GM18870 (cell line): Measurements from ENCODE around the gene PDE8B.

ENCODE experiments used
- ATAC-seq: cut with Tn5 transposase; IDR thresholded peaks from one replicate; pipeline ENCODE4 v1.9.1; 2021; ENCODE audit warnings: moderate library complexity; ENCODE audit not compliant: unreplicated experiment

The PDE8B gene

GRCh38 chr5:77282337-77283027 lies 72.0 kb downstream of the PDE8B start:
- ATAC-seq: no peak

- no peak for ATAC-seq
Observed at GRCh38 chr5:77285251-77285841, 74.9 kb downstream of the PDE8B start.

- no peak for ATAC-seq
Observed at GRCh38 chr5:77292026-77292757, 81.7 kb downstream of the PDE8B start.

GRCh38 chr5:77294185-77294584 lies 83.7 kb downstream of the PDE8B start:
- no peak for ATAC-seq

GRCh38 chr5:77295863-77296378 lies 85.4 kb downstream of the PDE8B start:
- no peak for ATAC-seq

GRCh38 chr5:77298146-77298545 lies 87.7 kb downstream of the PDE8B start:
- no peak for ATAC-seq

- no peak for ATAC-seq
Observed at GRCh38 chr5:77300451-77300850, 90.0 kb downstream of the PDE8B start.

- no peak for ATAC-seq
Observed at GRCh38 chr5:77301447-77301883, 91.0 kb downstream of the PDE8B start.

- ATAC-seq: no peak
Observed at GRCh38 chr5:77302247-77302646, 91.8 kb downstream of the PDE8B start.

GRCh38 chr5:77302653-77303052 lies 92.2 kb downstream of the PDE8B start:
- no peak for ATAC-seq

- ATAC-seq: no peak
Observed at GRCh38 chr5:77304388-77304787, 93.9 kb downstream of the PDE8B start.

- no peak for ATAC-seq
Observed at GRCh38 chr5:77305222-77305846, 94.9 kb downstream of the PDE8B start.

- no peak for ATAC-seq
Observed at GRCh38 chr5:77305956-77306355, 95.5 kb downstream of the PDE8B start.

- ATAC-seq: no peak
Observed at GRCh38 chr5:77306531-77306930, 96.1 kb downstream of the PDE8B start.

GRCh38 chr5:77308154-77308960 lies 97.9 kb downstream of the PDE8B start:
- ATAC-seq: no peak

- ATAC-seq: no peak
Observed at GRCh38 chr5:77309140-77309539, 98.7 kb downstream of the PDE8B start.

GRCh38 chr5:77310494-77311213 lies 100.2 kb downstream of the PDE8B start:
- no peak for ATAC-seq

- ATAC-seq: no peak
Observed at GRCh38 chr5:77311214-77311571, 100.7 kb downstream of the PDE8B start.

GRCh38 chr5:77312413-77312812 lies 101.9 kb downstream of the PDE8B start:
- ATAC-seq: no peak
